Glomerular visceral epithelial cell (primary cell): ENCODE measurements around the gene CD300LD.
"Not testable (repeated sequence)": the region's sequence is repeated elsewhere in the genome, so short reads cannot be mapped to it uniquely, and the experiment has no call there.

ENCODE experiments used
- DNase-seq: peaks from one replicate; pipeline ENCODE4 v3.0.0-alpha.2; 2016; ENCODE audit errors: extremely low spot score

Gene CD300LD

GRCh38 chr17:74592087-74592990, at the start of gene CD300LD:
TSS of gene CD300LD (minus strand) at chr17:74592283. CDS start at chr17:74592202, 81 bp downstream.
- DNase-seq, result no peak

DNA sequence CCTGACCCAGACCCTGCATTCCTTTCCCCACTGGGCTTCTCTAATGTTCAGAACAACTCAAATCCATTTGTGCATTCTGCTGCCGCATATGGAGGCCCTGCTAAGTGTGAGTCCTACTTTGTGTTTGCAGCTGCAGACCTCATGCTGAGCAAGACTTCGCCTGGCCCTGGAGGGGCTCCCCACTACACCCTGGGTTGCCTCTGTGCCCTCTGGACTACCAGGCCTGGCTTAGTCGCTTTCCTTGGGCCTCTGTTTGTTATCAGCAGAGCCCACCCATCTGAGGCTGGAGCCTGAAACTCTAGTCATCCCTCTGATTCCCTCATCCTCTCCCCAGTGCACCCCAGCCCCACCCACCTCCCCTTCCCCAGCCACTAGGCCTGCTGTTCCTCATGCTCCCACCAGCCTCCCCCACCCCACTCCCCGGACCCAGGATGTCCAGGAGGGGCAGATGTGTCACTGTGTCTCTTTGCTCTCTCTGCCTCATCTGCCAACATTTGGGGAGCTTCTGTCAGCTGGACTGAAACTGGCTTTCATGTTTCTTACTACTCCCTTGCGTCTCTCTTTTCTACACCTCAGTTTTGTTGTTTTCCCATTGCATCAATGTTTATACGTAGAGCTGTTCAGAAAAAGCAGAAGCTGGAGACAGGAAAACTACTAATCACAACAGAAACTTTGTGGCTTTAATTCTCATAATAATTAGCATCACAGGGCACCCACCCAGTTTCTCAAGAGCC, 49.3 kb upstream of the CD300LD start:
- DNase-seq, result no peak

- no peak for DNase-seq
These were observed 47.6 kb upstream of the CD300LD start for GRCh38 chr17:74639704-74640151.

DNA sequence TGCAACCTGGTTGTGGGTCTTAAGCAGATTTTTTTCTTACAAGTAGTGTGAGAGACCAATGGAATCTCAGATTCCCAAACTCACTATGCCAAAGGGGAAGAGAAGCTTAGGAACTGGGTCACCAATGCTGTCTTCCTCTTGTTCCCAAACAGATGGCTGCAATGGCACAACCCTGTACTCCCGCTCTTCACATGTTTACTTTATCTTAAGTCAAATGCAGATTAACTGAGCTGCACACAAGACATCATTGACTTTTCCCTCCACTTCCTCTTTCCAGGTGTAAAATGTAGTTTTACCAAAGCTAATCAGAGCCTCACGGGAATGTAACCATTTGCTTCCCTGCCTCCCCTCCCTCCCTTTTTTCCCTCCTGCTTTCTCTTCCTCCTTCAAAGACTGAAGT, 45.8 kb upstream of the CD300LD start:
- no peak for DNase-seq

GRCh38 chr17:74637265-74637664, 45.2 kb upstream of the CD300LD start:
- DNase-seq, result no peak

- not testable (repeated sequence) for DNase-seq
These were observed 44.5 kb upstream of the CD300LD start for GRCh38 chr17:74636541-74637085.

GRCh38 chr17:74635418-74635817, 43.3 kb upstream of the CD300LD start:
- no peak for DNase-seq

DNA sequence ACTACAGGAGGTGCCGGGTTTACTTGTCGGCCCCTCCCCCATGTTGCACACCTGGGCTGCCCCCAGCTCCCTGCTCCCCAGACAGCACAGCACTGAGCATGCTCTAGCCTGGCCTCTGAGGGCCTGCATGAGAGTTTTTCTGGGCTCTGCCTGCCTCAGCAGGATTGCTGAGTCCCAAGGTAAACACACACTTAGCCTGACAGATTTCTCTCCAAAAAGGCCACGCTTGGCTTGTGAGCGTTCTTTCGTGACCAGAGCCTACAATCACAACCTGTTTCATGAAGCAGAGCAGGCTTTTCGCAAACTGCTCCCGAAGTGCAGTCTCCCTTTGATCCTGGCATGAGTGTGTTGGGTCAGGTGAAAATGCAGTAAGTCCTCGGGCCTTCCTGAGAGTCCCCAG, 41.2 kb upstream of the CD300LD start:
- no peak for DNase-seq

DNA sequence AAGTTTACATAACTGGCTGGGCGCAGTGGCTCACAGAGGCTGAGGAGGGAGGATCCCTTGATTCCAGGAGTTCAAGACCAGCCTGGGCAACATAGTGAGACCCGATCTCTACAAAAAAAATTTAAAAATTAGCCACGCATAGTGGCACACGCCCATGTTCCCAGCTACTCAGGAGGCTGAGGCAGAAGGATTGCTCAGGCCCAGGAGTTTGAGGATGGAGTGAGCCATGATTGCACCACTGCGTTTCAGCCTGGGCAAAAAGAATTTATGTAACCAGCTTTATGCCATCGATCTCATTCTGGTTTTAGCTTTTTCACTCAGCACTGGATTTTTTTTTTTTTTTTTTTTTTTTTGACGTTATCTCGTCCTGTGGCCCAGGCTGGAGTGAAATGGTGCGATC, 40.5 kb upstream of the CD300LD start:
- no peak for DNase-seq

GRCh38 chr17:74631468-74632450, 39.7 kb upstream of the CD300LD start:
- DNase-seq, result no peak

- not testable (repeated sequence) for DNase-seq
These were observed 38.2 kb upstream of the CD300LD start for GRCh38 chr17:74630251-74630650.

DNA sequence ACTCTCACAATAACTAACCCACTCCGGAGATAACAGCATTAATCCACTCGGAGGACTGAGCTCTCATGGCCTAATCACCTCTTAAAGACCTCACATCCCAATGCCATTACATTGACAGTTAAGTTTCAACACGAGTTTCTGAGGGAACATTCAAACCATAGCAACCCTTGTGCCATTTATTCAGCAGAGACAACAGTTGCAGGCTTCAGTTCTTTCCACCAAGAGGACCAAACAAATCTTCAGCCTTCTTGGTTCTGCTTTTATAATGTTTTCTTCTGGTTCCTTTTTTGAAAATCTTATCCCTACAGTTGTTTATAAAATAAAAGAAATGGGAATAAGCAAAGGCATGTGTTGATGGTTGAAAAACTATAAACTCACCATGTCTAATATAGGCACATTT, 33.6 kb upstream of the CD300LD start:
- no peak for DNase-seq

GRCh38 chr17:74624131-74624530, 32.0 kb upstream of the CD300LD start:
- DNase-seq, result no peak

DNA sequence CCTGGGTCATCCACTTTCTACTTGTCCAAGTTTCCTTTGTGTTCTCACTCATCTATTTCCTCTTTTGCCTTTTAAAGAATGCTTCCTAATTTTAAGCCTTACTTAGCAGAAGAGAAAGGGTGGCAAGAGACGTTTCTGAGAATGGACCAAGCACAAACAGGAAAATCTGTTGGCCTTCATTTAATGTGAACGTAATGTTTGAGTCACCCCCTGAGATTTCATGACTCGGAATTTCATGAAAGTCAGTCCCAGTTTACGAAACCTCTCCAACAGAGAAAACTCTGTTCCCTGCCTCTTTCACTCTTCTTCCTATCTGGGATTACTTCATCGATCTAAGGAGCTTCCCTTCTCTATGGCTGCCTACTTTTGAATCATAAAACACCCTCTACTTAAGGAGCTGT, 31.6 kb upstream of the CD300LD start, which contains the start of gene CD300E:
Gene CD300E, minus strand, starts transcription at position 46 of the 401 bp plus-strand sequence. CDS start 117 bp downstream, outside the sequence.
- no peak for DNase-seq

- DNase-seq, result no peak
These were observed 27.1 kb upstream of the CD300LD start for GRCh38 chr17:74619077-74619673.

GRCh38 chr17:74618451-74618850, 26.4 kb upstream of the CD300LD start:
- DNase-seq, result no peak

- no peak for DNase-seq
These were observed 24.6 kb upstream of the CD300LD start for GRCh38 chr17:74616696-74617095.

DNA sequence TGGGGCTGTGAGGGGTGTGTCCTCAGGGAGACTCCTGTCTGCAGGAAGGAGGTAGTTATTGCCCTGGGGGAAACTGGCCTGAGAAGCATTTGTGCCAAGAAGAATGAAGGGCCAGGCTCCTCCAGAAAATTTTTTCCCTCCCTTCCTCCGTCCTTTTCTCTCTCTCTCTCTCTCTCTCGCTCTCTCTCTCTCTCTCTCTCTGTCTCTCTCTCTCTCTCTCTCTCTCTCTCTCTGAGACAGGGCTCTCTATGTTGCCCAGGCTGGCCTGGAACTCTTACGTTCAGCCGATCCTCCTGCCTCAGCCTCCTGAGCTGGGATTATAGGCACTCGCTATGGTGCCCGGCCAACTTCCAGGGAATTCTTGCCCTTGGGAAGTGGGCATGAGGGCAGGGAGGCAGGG, 20.0 kb upstream of the CD300LD start:
- DNase-seq, result no peak

DNA sequence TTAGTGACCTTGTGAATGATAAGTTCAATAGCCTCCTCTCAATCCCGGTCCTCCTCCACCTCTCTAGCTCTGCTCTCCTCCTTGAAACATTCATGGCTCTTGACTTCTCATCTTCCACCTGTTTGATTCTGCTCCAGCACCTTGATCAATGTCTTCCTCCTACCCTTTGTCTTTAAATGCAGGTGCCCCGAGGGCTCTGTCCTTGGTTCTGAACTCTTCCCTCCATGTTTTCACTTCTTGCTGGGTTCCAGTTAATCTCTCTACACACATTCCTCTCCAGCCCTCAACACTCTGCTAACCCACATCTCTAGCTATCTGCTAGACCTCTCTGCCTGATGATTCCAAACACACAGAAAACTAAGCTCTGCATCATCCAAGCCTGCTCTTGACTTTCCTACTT, 18.0 kb upstream of the CD300LD start:
- DNase-seq, result no peak

DNA sequence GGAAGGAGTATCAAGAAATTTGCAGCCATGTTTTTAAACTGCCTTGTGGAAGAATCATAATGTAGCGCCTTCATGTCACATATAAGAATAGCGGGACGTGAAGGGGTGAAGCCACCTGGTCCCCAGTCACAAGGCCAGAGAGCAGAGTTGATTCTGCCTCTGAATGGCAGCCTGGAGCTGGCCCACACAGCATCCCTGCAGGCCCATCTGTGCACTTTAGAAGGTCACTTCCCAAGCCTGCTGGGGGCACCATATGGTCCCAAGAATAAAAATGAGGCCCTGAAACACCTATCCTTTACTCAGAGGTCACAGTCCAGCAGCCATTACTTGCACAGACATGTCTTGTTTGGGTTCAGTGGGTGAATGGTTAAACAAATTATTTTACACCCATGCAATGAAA, 16.4 kb upstream of the CD300LD start:
- no peak for DNase-seq

- no peak for DNase-seq
These were observed 15.1 kb upstream of the CD300LD start for GRCh38 chr17:74607221-74607620.
